Fibroblast of villous mesenchyme (primary cell): ENCODE measurements around the gene FOXP3. TPM values are rescaled to one million over a fixed set of nuclear protein-coding genes. Genes with fewer than 3 reads are reported as not detected.

ENCODE experiments used
- DNase-seq: peaks from one replicate; pipeline ENCODE4 v3.0.0-alpha.2; 2010; ENCODE audit warnings: low read depth
- H3K4me3 ChIP-seq: 2 replicates; pipeline ENCODE4 v1.5.1; 2011; ENCODE audit warnings: low read depth, mild to moderate bottlenecking, low read length
- total RNA-seq: library from RNA; depleted of rRNA; stranded (reverse); fragments of >200 nt; gene quantifications from 2 replicates; pipeline ENCODE4 v1.2.3, GENCODE V29; 2012
- TF ChIP-seq, protein P1 (sequence below): IDR thresholded peaks from 2 replicates; pipeline ENCODE4 v1.5.1; 2012; ENCODE audit warnings: low read depth, mild to moderate bottlenecking, low read length; ENCODE audit not compliant: insufficient read depth

The FOXP3 gene
- total RNA-seq, 1 donor = under 0.01 TPM

- TF ChIP-seq, protein P1, sequence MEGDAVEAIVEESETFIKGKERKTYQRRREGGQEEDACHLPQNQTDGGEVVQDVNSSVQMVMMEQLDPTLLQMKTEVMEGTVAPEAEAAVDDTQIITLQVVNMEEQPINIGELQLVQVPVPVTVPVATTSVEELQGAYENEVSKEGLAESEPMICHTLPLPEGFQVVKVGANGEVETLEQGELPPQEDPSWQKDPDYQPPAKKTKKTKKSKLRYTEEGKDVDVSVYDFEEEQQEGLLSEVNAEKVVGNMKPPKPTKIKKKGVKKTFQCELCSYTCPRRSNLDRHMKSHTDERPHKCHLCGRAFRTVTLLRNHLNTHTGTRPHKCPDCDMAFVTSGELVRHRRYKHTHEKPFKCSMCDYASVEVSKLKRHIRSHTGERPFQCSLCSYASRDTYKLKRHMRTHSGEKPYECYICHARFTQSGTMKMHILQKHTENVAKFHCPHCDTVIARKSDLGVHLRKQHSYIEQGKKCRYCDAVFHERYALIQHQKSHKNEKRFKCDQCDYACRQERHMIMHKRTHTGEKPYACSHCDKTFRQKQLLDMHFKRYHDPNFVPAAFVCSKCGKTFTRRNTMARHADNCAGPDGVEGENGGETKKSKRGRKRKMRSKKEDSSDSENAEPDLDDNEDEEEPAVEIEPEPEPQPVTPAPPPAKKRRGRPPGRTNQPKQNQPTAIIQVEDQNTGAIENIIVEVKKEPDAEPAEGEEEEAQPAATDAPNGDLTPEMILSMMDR = no peak
- no peak overlapping the region for H3K4me3 ChIP-seq
- no peak for DNase-seq
Measured at GRCh38 chrX:49221868-49222267, 42.6 kb downstream of the FOXP3 start.

DNA sequence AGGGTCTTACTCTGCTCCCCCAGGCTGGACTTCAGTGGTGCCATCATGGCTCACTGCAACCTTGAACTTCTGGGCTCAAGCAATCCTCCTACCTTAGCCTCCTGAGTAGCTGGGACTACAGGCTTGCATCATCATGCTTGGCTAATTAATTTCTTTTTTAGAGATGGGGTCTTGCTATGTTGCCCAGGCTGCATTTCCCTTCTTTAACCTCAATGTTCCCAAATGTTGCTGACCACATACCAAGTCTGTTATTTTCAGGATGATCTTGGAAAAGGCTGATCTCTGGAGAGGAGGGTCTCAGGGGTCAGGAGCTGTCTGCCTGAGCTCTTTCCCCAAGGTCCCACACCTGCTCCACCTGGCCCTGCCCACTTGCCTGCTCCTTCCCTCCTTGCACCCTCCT lies 44.4 kb downstream of the FOXP3 start:
- DNase-seq = no peak
- TF ChIP-seq, protein P1 = no peak
- no peak overlapping the region for H3K4me3 ChIP-seq

GRCh38 chrX:49214996-49215526 lies 49.4 kb downstream of the FOXP3 start:
- no peak overlapping the region for H3K4me3 ChIP-seq
- TF ChIP-seq, protein P1 = no peak
- DNase-seq = no peak

DNA sequence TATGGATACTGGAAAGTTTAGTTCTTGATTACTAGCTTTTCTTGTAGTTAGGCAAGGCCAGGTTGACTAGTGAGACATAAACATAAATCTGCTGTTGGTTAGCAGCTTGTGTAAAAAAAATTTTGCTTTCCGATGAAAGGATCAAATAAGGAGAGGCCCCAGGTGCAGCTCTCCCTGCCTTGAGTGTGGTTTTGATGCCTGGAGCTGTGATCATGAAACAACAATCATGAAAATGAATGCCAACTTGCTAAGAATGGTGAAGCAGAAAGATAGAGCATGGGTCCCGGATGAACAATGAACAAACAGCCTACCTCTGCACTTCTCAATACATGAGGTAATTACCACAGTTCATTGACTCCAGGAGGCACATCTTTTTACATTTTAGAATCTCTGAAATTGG lies 50.1 kb downstream of the FOXP3 start:
- TF ChIP-seq, protein P1 = no peak
- no peak for DNase-seq
- no peak overlapping the region for H3K4me3 ChIP-seq

- no peak overlapping the region for H3K4me3 ChIP-seq
- TF ChIP-seq, protein P1 = no peak
- no peak for DNase-seq
Measured at GRCh38 chrX:49212861-49213260, 51.6 kb downstream of the FOXP3 start.

- no peak overlapping the region for H3K4me3 ChIP-seq
- TF ChIP-seq, protein P1 = no peak
- DNase-seq = no peak
Measured at GRCh38 chrX:49212209-49212608, 52.3 kb downstream of the FOXP3 start.

GRCh38 chrX:49211074-49211473 lies 53.4 kb downstream of the FOXP3 start:
- TF ChIP-seq, protein P1 = no peak
- DNase-seq = no peak
- H3K4me3 ChIP-seq = no peak overlapping the region
